GM23338 (cell line): ENCODE results near the gene ADCY7. TPM values are rescaled to one million over a fixed set of nuclear protein-coding genes. Genes with fewer than 3 reads are reported as not detected.

Experiments used
- ATAC-seq: fragments of 200-7000 bp; cut with Tn5 transposase; 3 replicates; pipeline ENCODE4 v1.9.1; 2020
- DNase-seq: peaks from one replicate; pipeline ENCODE4 v3.0.0-alpha.2; 2015; ENCODE audit warnings: low spot score
- H2AFZ ChIP-seq: fragments of 200-600 bp; sonication (generic); 2 replicates; pipeline ENCODE4 v1.8.0; 2016; ENCODE audit warnings: antibody characterized with exemption, mild to moderate bottlenecking, moderate library complexity
- H3F3A ChIP-seq: fragments of 200-600 bp; sonication (generic); replicated peaks from 2 replicates; pipeline ENCODE4 v1.8.0; 2017; ENCODE audit warnings: antibody characterized with exemption, mixed run types, low read depth
- H3K27ac ChIP-seq: fragments of 200-600 bp; sonication (generic); 2 replicates; pipeline ENCODE4 v1.6.1; 2016; ENCODE audit warnings: low read depth
- H3K27me3 ChIP-seq: fragments of 200-600 bp; sonication (generic); 2 replicates; pipeline ENCODE4 v1.8.0; 2016; ENCODE audit warnings: mild to moderate bottlenecking, mixed run types, moderate library complexity; ENCODE audit not compliant: insufficient read depth
- H3K36me3 ChIP-seq: fragments of 200-600 bp; sonication (generic); 2 replicates; pipeline ENCODE4 v1.8.0; 2016; ENCODE audit warnings: mild to moderate bottlenecking; ENCODE audit not compliant: insufficient read depth
- H3K4me1 ChIP-seq: fragments of 200-600 bp; sonication (generic); 2 replicates; pipeline ENCODE4 v1.8.0; 2016; ENCODE audit warnings: mild to moderate bottlenecking, moderate library complexity; ENCODE audit not compliant: insufficient read depth
- H3K4me2 ChIP-seq: fragments of 200-600 bp; sonication (generic); 2 replicates; pipeline ENCODE4 v1.7.1; 2017; ENCODE audit warnings: mixed run types
- H3K4me3 ChIP-seq: fragments of 200-600 bp; sonication (generic); 2 replicates; pipeline ENCODE4 v1.6.1; 2016; ENCODE audit warnings: mixed run types
- H3K79me2 ChIP-seq: fragments of 200-600 bp; sonication (generic); replicated peaks from 2 replicates; pipeline ENCODE4 v1.8.0; 2017; ENCODE audit warnings: mild to moderate bottlenecking; ENCODE audit not compliant: insufficient read depth
- H3K9me2 ChIP-seq: fragments of 200-600 bp; sonication (generic); 2 replicates; pipeline ENCODE4 v1.8.0; 2017; ENCODE audit not compliant: insufficient read depth
- H4K20me1 ChIP-seq: fragments of 200-600 bp; sonication (generic); replicated peaks from 2 replicates; pipeline ENCODE4 v1.8.0; 2017; ENCODE audit warnings: mild to moderate bottlenecking; ENCODE audit not compliant: insufficient read depth
- H3K27ac Mint-ChIP-seq: 2 replicates; pipeline ENCODE4 v1.8.0; 2020; ENCODE audit warnings: inconsistent platforms, mild to moderate bottlenecking, moderate library complexity, mixed read lengths
- H3K27me3 Mint-ChIP-seq: 3 replicates; pipeline ENCODE4 v1.8.0; 2022; ENCODE audit warnings: low read depth, mild to moderate bottlenecking, moderate library complexity, mixed read lengths, inconsistent platforms; ENCODE audit not compliant: insufficient read depth, poor library complexity
- H3K36me3 Mint-ChIP-seq: 3 replicates; pipeline ENCODE4 v1.8.0; 2021; ENCODE audit warnings: low read depth, mild to moderate bottlenecking, inconsistent platforms, moderate library complexity, mixed read lengths
- H3K4me1 Mint-ChIP-seq: 3 replicates; pipeline ENCODE4 v1.8.0; 2020; ENCODE audit warnings: mild to moderate bottlenecking, inconsistent platforms, mixed read lengths
- H3K4me3 Mint-ChIP-seq: 3 replicates; pipeline ENCODE4 v1.8.0; 2021; ENCODE audit warnings: moderate library complexity, mild to moderate bottlenecking, inconsistent platforms, mixed read lengths
- H3K9me3 Mint-ChIP-seq: 3 replicates; pipeline ENCODE4 v1.8.0; 2020; ENCODE audit warnings: moderate library complexity, mild to moderate bottlenecking, inconsistent platforms, mixed read lengths
- CREB1 ChIP-seq: fragments of 250-450 bp; sonication (Bioruptor Pico); IDR thresholded peaks from 2 replicates; pipeline ENCODE4 v1.5.0; 2020; ENCODE audit warnings: low read depth, mild to moderate bottlenecking, moderate library complexity
- CTCF ChIP-seq, 2 experiments: fragments of 200-600 bp in 1 of 2; sonication (generic) in 1 of 2; conservative IDR thresholded peaks; 2 replicates each; pipeline versions ENCODE4 v1.5.1 to v1.6.1; 2016 to 2017; ENCODE audit warnings: antibody characterized with exemption in 2 of 2, low read depth in 2 of 2, mild to moderate bottlenecking in 2 of 2, moderate library complexity in 1 of 2
- ETS1 ChIP-seq: IDR thresholded peaks from 2 replicates; pipeline ENCODE4 v1.6.1; 2016; ENCODE audit warnings: antibody characterized with exemption
- EZH2 ChIP-seq: fragments of 200-600 bp; sonication (generic); IDR thresholded peaks from one replicate; pipeline ENCODE4 v1.8.0; 2017; ENCODE audit warnings: antibody characterized with exemption, mild to moderate bottlenecking, low read depth; ENCODE audit not compliant: unreplicated experiment
- JUNB ChIP-seq: IDR thresholded peaks from one replicate; pipeline ENCODE4 v1.6.1; 2016; ENCODE audit warnings: antibody characterized with exemption; ENCODE audit not compliant: unreplicated experiment
- POLR2AphosphoS5 ChIP-seq: IDR thresholded peaks from 2 replicates; pipeline ENCODE4 v1.6.1; 2016; ENCODE audit warnings: antibody characterized with exemption, low read depth
- REST ChIP-seq: IDR thresholded peaks from one replicate; pipeline ENCODE4 v1.6.1; 2018; ENCODE audit warnings: antibody characterized with exemption; ENCODE audit not compliant: unreplicated experiment
- STAT1 ChIP-seq: IDR thresholded peaks from one replicate; pipeline ENCODE4 v1.6.1; 2016; ENCODE audit warnings: antibody characterized with exemption; ENCODE audit not compliant: unreplicated experiment
- ZNF114 ChIP-seq: fragments of 250-450 bp; sonication (Bioruptor Pico); IDR thresholded peaks from 2 replicates; pipeline ENCODE4 v1.5.0; 2020; ENCODE audit warnings: mild to moderate bottlenecking, moderate library complexity
- ZNF331 ChIP-seq: fragments of 250-450 bp; sonication (Bioruptor Pico); IDR thresholded peaks from 2 replicates; pipeline ENCODE4 v1.5.0; 2020; ENCODE audit warnings: low read depth, mild to moderate bottlenecking, moderate library complexity
- polyA plus RNA-seq: library from polyadenylated mRNA; unstranded; fragments of >200 nt; fragmentation: Nextera tagmentation; extraction: Ambion mirVana; gene quantifications from 2 replicates; pipeline ENCODE4 v1.2.1, GENCODE V29; 2016
- total RNA-seq: library from RNA; depleted of rRNA; stranded (reverse); fragments of >200 nt; shearing (Covaris generic); gene quantifications from 2 replicates; pipeline ENCODE4 v1.2.3, GENCODE V29; 2014

Gene ADCY7
- total and polyA plus RNA-seq, 2 experiments from 2014 or later: 2.4 to 10.5 TPM

- Mint-ChIP-seq H3K9me3 (no peaks in the 10 kb centered on the region), H3K4me3 (no peak overlapping the region), H3K27me3 (no peaks in the 10 kb centered on the region), H3K36me3 (peaks cover 55% of the 10 kb centered on the region), H3K4me1 (peaks cover 6% of the 10 kb centered on the region; the same call in 2 of the 3 replicates), H3K27ac (no peak overlapping the region)
- Histone ChIP-seq H3F3A (no peaks in the 10 kb centered on the region), H3K9me2 (no peaks in the 10 kb centered on the region), H2AFZ (no peak overlapping the region), H3K4me2 (no peak overlapping the region), H3K4me1 (0 out of 2 replicates have a peak, but pooled peaks cover 6% of the 10 kb centered on the region), H3K27me3 (no peaks in the 10 kb centered on the region), H3K79me2 (peaks cover 96% of the 10 kb centered on the region), H3K27ac (peak overlapping the region; percentile 72; the same call in 1 of the 2 replicates), H4K20me1 (peaks cover 31% of the 10 kb centered on the region), H3K36me3 (peaks cover 28% of the 10 kb centered on the region; the same call in 1 of the 2 replicates), H3K4me3 (no peak overlapping the region)
- no peak for TF ChIP-seq EZH2
- no peak for TF ChIP-seq CREB1 (CRISPR knock-in tag)
- ATAC-seq (no peak), DNase-seq (no peak)
Observed at GRCh38 chr16:50360779-50361178, 94.4 kb downstream of the ADCY7 start.

GRCh38 chr16:50363656-50364055, 97.3 kb downstream of the ADCY7 start:
- ATAC-seq: no peak
- Mint-ChIP-seq H3K27ac (no peak overlapping the region), H3K9me3 (no peaks in the 10 kb centered on the region), H3K4me1 (peaks cover 16% of the 10 kb centered on the region), H3K4me3 (no peak overlapping the region), H3K36me3 (peaks cover 57% of the 10 kb centered on the region), H3K27me3 (peaks cover 3% of the 10 kb centered on the region)
- Histone ChIP-seq H2AFZ (no peak overlapping the region), H3K9me2 (no peaks in the 10 kb centered on the region), H3K4me2 (no peak overlapping the region), H3K27ac (no peak overlapping the region), H3K79me2 (peaks cover 97% of the 10 kb centered on the region), H3K36me3 (peaks cover 28% of the 10 kb centered on the region; the same call in 1 of the 2 replicates), H3K27me3 (no peaks in the 10 kb centered on the region), H4K20me1 (peaks cover 37% of the 10 kb centered on the region), H3K4me1 (peaks cover 18% of the 10 kb centered on the region), H3K4me3 (no peak overlapping the region), H3F3A (no peaks in the 10 kb centered on the region)
- TF ChIP-seq CREB1 (CRISPR knock-in tag) (no peak), ZNF331 (CRISPR knock-in tag) (no peak), ZNF114 (CRISPR knock-in tag) (no peak), JUNB (no peak), CTCF (conservative IDR thresholded peaks at IDR 0.05; ENCODE audit: low read depth in 2 of 2) (no peak), POLR2AphosphoS5 (no peak), STAT1 (no peak), REST (no peak), ETS1 (no peak)
- DNase-seq: no peak
